Testis (tissue), 3 donors: ENCODE data around the gene ZC3H6. TPM values are rescaled to one million over a fixed set of nuclear protein-coding genes. Genes with fewer than 3 reads are reported as not detected.

Experiments used
- DNase-seq: peaks from one replicate; pipeline ENCODE4 v3.0.0-alpha.2; 2019
- H3K27ac ChIP-seq, 2 donors: fragments of 200-600 bp; sonication (generic); one replicate each; pipeline ENCODE4 v1.5.1; 2019
- H3K27me3 ChIP-seq: fragments of 200-600 bp; sonication (generic); one replicate; pipeline ENCODE4 v1.5.1; 2019
- H3K36me3 ChIP-seq: fragments of 200-600 bp; sonication (generic); one replicate; pipeline ENCODE4 v1.5.1; 2017; ENCODE audit warnings: low read depth; ENCODE audit errors: missing control alignments
- H3K4me1 ChIP-seq: fragments of 200-600 bp; sonication (generic); one replicate; pipeline ENCODE4 v1.5.1; 2019
- H3K4me3 ChIP-seq, 2 donors: fragments of 200-600 bp; sonication (generic); one replicate each; pipeline ENCODE4 v1.5.1; 2017 to 2019
- H3K9me3 ChIP-seq: fragments of 200-600 bp; sonication (generic); one replicate; pipeline ENCODE4 v1.5.1; 2017
- CTCF ChIP-seq, 3 experiments: fragments of 450-650 bp in 2 of 3; fragments of 200-600 bp in 1 of 3; sonication (generic) in 1 of 3; IDR thresholded peaks; one replicate each; pipeline ENCODE4 v1.5.1; 2016 to 2019; ENCODE audit warnings: antibody characterized with exemption in 3 of 3, mild to moderate bottlenecking in 2 of 3, moderate library complexity in 1 of 3
- POLR2A ChIP-seq: fragments of 450-650 bp; IDR thresholded peaks from one replicate; pipeline ENCODE4 v1.6.1; 2017; ENCODE audit warnings: antibody characterized with exemption, mild to moderate bottlenecking, moderate library complexity
- WGBS, 2 donors: methylation state at CpG; one replicate each; pipeline ENCODE4 v1.1.5; 2018; 5-methylcytosine and 5-hydroxymethylcytosine counted together
- intact Hi-C: fragments of 100-400 bp; cut with DNase I; formaldehyde crosslinking; loops from one replicate; pipeline ENCODE4 v1.15.1; 2023; ENCODE audit warnings: low total_unique reads
- polyA plus RNA-seq: library from polyadenylated mRNA; stranded (reverse); fragments of 350-450 nt; fragmentation: Illumina TruSeq; extraction: RNeasy Lipid Tissue Mini Kit (QIAGEN cat#74804); gene quantifications from one replicate; pipeline ENCODE4 v1.2.3, GENCODE V29; 2014; ENCODE audit warnings: low read depth, low replicate concordance; ENCODE audit not compliant: insufficient read depth
- total RNA-seq, 2 donors: library from RNA; depleted of rRNA; stranded (reverse); fragments of >200 nt; gene quantifications; one replicate each; pipeline ENCODE4 v1.2.3, GENCODE V29; 2016

ZC3H6 gene
- total and polyA plus RNA-seq, 3 donors from 2014 or later = 5.0 to 23.4 (median 10.9) TPM

GRCh38 chr2:112290088-112290487 is 14.7 kb downstream of the ZC3H6 start:
- Histone ChIP-seq H3K9me3 (no peaks in the 10 kb centered on the region), H3K27ac (no peak overlapping the region), H3K36me3 (no peaks in the 10 kb centered on the region), H3K4me3 (no peak overlapping the region), H3K27me3 (no peaks in the 10 kb centered on the region), H3K4me1 (no peaks in the 10 kb centered on the region)
- intact Hi-C loops = no loop called here
- no peak for DNase-seq
- WGBS, 2 donors = 80 to 90% methylated on average over 3 of the region's 3 CpGs
- TF ChIP-seq CTCF (IDR thresholded peaks at IDR 0.05) (no peak), POLR2A (no peak)

GRCh38 chr2:112290648-112291047 is 15.3 kb downstream of the ZC3H6 start:
- intact Hi-C loops = no loop called here
- DNase-seq = no peak
- WGBS, 2 donors = 60 to 79% methylated on average over 1 of the region's 1 CpG

GRCh38 chr2:112293636-112294401 is 18.4 kb downstream of the ZC3H6 start:
- no peak overlapping the region for H3K27ac ChIP-seq
- H3K36me3 ChIP-seq = no peaks in the 10 kb centered on the region
- no peaks in the 10 kb centered on the region for H3K27me3 ChIP-seq
- intact Hi-C loops = no loop called here
- H3K9me3 ChIP-seq = no peaks in the 10 kb centered on the region
- no peak overlapping the region for H3K4me3 ChIP-seq
- no peak for DNase-seq
- WGBS, 2 donors = 92 to 95% methylated on average over 8 of the region's 8 CpGs
- H3K4me1 ChIP-seq = no peaks in the 10 kb centered on the region
- TF ChIP-seq POLR2A = no peak
- no peak for TF ChIP-seq CTCF (IDR thresholded peaks at IDR 0.05)

More at GRCh38 chr2:112290648-112291047, 15.3 kb downstream of the ZC3H6 start:
- H3K4me3 ChIP-seq = no peak overlapping the region
- no peaks in the 10 kb centered on the region for H3K4me1 ChIP-seq
- H3K27me3 ChIP-seq = no peaks in the 10 kb centered on the region
- TF ChIP-seq POLR2A (no peak), CTCF (IDR thresholded peaks at IDR 0.05) (no peak)
- no peaks in the 10 kb centered on the region for H3K36me3 ChIP-seq
- H3K9me3 ChIP-seq = no peaks in the 10 kb centered on the region
- H3K27ac ChIP-seq = no peak overlapping the region

- no peak for DNase-seq
- WGBS, 2 donors = 79 to 90% methylated on average over 5 of the region's 5 CpGs
- intact Hi-C loops = no loop called here
- Histone ChIP-seq H3K36me3 (no peaks in the 10 kb centered on the region), H3K27me3 (no peaks in the 10 kb centered on the region), H3K27ac (no peak overlapping the region), H3K4me1 (no peaks in the 10 kb centered on the region), H3K9me3 (no peaks in the 10 kb centered on the region), H3K4me3 (no peak overlapping the region)
- no peak for TF ChIP-seq CTCF (IDR thresholded peaks at IDR 0.05)
- no peak for TF ChIP-seq POLR2A
Measured at GRCh38 chr2:112295407-112296078, 20.1 kb downstream of the ZC3H6 start.
